ENCODE results near the gene COBLL1.

Gene COBLL1

DNA sequence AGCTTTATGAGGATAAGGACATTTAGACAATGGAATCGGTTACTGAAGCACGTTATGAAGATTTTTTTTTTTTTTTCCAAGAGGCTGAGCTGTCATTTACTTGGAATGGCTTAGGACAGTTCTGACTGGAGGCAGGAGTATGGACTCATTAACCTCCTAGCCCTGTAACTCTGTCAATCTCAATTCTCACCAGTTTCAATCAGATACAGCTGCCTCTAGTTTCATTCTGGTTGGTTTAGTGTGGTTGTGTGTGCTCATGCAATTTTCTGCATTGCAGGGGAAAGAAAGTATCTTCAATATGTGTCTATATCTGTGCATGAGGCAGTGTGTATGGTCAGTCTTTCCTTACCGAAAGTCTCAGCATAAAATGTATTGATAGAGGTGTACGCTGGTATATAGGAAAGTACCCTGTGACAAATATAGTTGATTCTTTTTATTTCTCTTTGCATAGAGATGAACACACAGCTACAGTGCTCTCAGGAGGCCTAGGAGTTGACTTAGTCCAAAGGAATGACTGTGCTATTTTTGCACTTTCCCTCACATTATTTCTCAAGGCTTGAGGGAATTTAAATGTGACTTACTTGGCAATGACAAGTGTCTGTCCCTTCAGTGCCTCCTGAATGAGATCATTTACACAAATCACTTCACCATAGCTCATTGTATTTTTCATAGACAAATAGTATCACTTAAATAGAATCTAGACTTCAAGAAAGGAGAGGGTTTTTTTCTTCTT, 169.8 kb downstream of the COBLL1 start:
- DNase-seq, result no peak

DNA sequence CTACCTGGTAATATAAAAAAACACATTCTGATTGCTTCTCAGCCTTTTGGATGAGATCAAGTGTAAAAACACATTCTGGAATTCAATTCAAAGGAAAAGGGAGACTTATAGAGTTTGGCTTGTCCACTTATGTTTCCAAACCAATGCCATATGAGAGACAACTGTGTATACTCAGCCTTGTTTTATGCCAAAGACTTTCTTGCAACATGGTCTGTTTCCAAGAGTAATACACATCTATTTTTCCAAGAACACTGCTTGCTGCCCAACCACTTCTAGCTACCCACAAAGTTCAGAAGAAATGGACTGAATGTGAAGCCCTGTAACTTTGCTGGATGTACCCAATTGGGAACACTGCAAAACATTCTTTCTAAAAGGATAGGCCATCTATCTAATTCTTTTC, 172.3 kb downstream of the COBLL1 start:
- DNase-seq, result no peak

DNA sequence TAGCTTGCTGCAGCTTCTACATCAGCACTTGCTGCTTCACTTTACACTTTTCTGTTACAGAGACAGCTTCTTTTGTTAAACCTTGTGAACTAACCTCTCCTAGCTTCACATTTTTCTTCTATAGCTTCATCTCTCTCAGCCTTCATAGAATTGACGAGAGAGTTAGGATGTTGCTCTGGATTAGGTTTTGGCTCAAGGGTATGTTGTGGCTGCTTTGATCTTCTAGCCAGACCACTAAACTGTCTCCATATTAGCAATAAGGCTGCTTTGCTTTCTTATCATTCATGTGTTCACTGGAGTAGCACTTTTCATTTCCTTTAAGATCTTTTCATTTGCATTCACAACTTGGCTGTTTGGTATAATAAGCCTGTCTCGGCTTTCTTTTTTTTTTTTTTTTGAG, 174.1 kb downstream of the COBLL1 start:
- DNase-seq, result no peak

DNA sequence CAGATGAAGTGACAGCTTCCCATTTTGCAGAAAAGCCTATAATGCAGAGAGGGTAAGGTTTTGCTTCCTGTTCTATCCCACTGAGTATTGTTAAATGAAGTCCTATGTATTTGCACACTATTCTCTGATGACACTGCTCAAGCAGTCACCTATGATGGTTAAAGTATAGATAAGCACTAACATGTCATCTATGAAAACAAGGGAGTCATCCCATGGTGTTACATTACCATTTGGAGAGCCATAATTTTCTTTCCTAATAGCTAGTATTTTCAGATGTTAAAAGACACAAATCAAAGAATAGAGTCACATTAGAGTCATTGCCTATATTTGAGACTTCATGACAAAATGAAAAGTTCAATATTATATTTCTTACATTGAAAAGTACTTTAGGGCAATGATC, 177.6 kb downstream of the COBLL1 start:
- no peak for DNase-seq

DNA sequence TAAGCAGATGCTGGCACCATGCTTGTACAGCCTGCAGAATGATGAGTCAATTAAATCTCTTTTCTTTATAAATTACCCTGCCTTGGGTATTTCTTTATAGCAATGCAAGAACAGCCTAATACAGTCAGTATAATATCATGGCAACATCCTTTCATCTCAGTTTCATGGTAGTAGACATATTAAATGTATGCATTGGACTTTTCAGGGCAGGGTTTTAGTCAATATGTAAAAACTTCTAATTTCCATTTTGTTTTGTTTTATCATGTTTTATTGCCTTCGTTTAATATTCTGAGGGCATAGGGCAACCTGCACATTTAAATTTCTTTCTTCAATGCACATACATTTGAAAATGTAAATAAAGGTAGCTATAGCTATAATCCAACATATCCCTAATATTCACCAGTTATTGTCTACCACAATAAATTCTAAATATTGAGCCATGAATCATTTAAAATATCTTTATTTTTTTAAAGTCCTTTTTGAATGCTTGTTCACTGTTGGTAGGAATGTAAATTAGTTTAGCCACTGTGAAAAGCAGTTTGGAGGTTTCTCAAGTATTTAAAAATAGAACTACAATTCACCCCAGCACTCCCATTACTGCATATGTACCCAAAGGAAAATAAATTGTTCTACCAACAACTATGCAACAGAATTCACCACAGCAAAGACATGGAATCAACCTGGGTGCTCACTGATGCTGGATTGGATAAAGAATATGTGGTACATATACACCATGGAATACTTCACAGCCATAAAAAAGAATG, 178.6 kb downstream of the COBLL1 start:
- DNase-seq, result no peak

DNA sequence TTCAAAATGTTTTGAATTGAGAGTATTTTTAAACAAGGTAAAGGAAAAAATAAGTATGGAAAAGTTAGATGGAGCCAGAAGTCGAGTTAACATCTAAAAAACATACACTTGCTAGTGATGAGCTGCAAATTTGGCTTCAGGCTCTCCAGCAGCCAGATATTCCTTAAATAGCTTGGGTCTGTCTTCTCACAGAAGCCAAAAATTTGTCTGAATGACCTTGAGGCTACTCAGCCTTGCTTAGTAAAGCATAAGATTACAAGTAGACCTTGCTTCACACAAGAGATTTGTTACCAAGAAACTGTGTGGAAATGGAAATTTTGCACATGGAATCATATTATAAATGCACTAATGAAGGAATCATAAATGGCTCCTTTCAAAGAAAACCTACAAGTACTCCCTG, 179.6 kb downstream of the COBLL1 start:
- no peak for DNase-seq

DNA sequence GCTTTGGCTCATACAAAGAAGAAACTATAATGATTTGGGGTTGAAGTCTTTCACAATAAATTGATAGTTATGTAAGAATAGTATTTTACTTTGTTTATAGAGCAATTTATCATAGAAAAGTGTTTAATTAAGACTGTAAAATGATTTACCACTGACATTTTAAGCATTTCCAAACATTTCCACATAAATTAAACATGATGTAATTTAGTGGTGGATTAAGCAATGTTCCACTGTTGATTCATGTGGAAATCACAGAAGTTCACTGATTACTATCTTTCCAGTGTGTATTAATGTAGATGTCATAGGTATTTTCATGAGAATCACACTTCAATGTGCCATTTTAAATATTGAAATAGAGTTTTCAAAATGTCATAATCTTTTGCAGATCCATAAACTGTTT, 180.3 kb downstream of the COBLL1 start:
- no peak for DNase-seq

DNA sequence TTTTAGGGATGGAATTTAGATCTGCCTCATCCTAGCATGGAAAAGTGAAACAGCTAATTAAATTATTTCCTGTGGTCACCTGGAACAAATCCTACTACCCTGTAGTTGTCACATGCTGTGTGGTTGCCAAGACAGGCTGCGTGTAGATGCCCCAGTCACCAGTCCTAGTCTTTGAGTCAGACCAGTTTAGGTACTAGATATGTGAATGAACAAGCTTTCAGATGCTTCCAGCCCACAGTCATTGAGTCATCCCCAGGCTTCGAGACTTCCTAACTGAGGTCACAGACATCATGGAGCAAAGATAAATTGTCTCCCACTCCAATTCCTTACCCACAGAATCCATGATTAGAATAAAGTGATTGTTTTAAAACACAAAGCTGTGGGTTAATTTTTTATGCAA, 184.5 kb downstream of the COBLL1 start:
- no peak for DNase-seq

DNA sequence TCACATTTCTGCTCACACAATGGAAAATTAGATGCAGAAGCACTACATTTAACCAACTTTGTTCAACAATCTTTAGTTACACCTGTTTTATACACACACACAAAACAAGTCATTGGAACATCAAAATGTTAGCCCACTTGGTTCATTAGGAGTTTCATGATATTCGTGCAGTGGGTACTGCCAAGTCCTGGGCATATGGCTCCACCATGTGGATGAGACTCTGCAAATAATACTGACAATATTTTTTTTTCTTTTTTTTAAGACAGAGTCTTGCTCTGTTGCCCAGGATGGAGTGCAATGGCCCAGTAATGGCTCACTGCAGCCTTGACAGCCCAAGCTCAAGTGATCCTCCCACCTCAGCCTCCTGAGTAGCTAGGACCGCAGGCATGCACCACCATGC, 185.9 kb downstream of the COBLL1 start:
- no peak for DNase-seq

DNA sequence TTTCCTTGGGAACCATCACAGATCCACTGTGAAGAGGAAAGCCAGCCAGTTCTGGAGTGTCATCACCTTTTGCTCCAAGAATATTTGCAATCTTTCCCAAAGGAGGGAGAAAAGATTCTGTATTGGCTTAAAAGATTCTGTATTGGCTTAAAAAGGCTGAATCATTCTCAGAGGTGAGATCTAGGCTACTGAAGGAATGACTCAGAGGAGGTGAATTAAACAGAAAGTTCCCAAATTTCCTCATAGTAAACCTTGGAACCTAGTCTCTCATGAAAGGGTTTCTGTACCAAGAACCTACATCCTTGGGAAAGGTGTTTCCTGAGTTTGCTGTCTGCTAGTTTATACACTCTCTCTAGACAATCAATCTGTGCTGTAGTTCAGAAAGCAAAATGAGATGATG, 186.3 kb downstream of the COBLL1 start:
- DNase-seq, result no peak

DNA sequence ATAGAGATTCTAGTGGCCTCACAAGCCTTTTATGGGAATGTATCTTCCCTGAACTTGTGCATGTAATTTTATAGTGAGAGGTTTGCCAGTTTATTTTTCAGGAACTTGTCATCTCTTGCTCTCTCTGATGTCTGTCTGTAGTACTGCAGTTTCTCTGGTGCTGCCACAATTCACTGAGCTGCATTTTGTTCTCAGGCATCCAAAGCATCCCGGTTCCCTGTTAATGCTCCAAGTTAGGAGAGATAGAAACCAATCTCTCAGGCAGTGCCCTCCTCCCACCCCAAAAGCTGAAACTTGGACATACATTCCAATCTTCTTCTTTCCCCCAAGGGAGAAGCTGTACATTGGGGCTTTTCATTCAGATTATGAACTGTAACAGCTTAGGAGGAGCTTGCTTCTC, 190.3 kb downstream of the COBLL1 start:
- DNase-seq, result no peak

DNA sequence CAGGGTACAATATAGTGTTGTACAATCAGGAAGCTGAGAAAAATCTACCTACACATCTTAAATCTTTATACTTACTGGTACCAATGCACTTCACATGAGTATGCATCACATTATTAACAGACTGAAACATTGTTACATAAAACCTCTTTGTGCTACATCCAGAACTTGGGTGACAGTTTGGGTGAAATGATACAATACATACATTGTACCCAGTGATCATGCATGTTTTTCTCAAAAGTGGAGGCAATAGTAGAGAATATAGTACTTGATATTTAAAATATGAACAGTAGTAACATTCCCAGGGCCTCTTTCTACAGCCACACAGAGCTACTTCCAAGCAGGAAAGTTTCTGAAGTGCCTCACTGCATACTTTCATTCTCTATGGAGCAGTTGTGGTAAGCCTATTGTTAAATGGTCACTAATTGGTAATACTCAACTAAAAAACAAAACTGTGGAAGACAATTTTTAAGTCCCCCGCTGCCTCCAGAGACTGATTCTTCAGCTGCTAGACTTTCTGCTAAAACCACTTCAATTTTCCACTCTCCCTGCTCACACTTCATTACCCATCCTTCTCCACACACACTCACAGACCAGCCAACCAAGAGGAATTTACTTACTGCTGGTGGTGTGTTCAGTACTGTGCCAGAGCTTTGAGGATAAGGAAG, 197.5 kb downstream of the COBLL1 start:
- no peak for DNase-seq

DNA sequence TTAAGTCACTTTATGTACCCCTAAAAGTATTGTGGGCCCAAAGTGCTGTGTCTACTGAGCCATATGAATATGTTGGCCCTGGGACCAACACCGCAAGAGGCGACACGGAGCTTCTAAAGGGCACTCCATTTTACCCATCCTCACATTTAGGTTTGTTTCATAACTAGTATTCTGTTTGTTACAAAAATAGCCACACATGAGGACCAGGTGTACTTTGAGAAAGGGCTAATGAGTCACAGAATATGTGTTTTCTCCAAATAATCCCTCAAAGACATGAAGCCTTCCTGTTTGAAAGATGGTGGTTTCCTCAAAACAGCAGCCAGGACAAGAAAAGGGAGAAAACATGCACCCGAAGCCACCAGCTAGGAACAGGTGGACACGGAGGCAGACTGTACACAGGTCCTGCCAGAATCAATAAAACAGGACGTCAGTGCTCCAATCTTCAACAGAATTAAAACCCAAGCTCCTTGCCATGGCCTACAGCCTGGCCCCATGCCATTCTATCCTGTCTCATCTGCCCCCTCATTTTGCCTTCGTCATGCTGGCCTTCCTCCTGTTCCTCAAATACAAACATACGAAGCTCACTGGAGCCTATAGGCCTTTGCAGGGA, 198.6 kb downstream of the COBLL1 start:
- DNase-seq, result no peak

DNA sequence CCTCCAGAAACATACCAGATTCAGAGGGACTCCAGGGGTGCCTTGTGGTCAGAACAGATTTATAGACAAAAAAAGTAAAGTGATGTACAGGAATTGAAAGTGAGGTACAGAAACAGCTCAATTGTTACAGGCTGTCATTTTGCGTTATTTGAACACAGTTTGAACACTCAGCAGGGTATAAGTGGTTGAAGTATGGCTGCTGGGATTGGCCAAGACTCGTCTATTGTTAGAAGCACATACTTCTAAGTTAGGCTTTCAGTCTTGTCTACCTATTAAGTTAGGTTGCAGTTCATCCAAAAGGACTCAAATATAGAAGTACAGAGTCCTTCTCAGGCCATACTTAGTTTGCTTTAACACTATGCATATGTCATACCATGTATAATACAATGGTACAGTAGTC, 199.4 kb downstream of the COBLL1 start:
- no peak for DNase-seq

Measured in activated CD4-positive, alpha-beta T cell treated with anti-CD3 and anti-CD28 coated beads for 4 hours (primary cell).